ENCODE results near the gene NYAP2. TPM values are rescaled to one million over a fixed set of nuclear protein-coding genes. Genes with fewer than 3 reads are reported as not detected.

Gene NYAP2
- total and polyA plus RNA-seq, 7 donors = 0.03 to 0.36 TPM; not detected in 5

DNA sequence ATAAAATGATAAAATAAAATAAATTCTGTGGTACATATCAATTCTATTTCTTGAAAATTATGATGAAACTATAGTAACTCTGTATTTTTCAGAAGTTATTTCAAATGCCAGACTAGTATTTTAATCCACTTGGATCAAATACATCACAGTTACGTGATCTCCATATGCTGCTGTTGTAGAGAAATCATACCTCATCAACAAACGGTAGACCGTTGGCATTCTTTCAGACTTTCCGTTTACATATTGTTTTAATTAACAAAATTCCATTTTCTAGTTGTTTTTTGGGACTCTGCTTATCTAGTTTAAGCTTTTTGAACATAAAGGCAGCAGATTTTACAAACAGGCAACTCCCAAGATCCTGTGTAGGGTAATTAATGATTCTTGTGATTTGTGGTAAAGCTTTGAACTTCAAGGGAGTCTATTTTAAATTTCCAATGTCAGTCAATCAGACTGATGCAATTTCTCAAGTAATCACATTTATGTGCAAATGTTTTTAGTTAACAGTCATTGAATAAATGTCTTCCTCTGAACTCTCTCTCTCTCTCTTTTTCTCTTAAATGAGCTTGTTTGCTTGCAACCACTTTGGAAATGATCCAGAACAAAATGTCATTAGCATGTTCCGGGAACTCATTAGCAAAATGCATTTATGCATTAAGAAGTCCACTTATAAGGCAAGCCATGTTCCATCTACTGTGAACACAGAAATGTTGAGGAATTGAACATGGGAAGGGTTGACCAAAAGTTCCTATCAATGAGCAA lies 31.8 kb downstream of the NYAP2 start:
- TF ChIP-seq, protein P1, sequence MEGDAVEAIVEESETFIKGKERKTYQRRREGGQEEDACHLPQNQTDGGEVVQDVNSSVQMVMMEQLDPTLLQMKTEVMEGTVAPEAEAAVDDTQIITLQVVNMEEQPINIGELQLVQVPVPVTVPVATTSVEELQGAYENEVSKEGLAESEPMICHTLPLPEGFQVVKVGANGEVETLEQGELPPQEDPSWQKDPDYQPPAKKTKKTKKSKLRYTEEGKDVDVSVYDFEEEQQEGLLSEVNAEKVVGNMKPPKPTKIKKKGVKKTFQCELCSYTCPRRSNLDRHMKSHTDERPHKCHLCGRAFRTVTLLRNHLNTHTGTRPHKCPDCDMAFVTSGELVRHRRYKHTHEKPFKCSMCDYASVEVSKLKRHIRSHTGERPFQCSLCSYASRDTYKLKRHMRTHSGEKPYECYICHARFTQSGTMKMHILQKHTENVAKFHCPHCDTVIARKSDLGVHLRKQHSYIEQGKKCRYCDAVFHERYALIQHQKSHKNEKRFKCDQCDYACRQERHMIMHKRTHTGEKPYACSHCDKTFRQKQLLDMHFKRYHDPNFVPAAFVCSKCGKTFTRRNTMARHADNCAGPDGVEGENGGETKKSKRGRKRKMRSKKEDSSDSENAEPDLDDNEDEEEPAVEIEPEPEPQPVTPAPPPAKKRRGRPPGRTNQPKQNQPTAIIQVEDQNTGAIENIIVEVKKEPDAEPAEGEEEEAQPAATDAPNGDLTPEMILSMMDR (IDR thresholded peaks at IDR 0.05) = no peak
- TF ChIP-seq EP300 (IDR thresholded peaks at IDR 0.05) = no peak
- no peak for TF ChIP-seq POLR2AphosphoS5 (IDR thresholded peaks at IDR 0.05)
- no peak for TF ChIP-seq POLR2A (IDR thresholded peaks at IDR 0.05)
- Histone ChIP-seq H3K27me3 (no peaks in the 10 kb centered on the region), H3K36me3 (no peaks in the 10 kb centered on the region), H3K4me1 (no peaks in the 10 kb centered on the region), H3K9me3 (no peaks in the 10 kb centered on the region), H3K4me3 (no peak overlapping the region), H3K27ac (no peak overlapping the region)
- intact Hi-C loops (cut with DNase I) = no loop called here
- DNase-seq = no peak
- whole genome bisulfite sequencing, 2 donors = 75 to 79% methylated on average over 5 of the region's 5 CpGs

GRCh38 chr2:225434014-225434413 lies 34.5 kb downstream of the NYAP2 start:
- no peak for DNase-seq
- no peaks in the 10 kb centered on the region for H3K27me3 ChIP-seq
- no peaks in the 10 kb centered on the region for H3K36me3 ChIP-seq
- H3K4me3 ChIP-seq = no peak overlapping the region
- intact Hi-C loops (cut with DNase I) = no loop called here
- H3K9me3 ChIP-seq = no peaks in the 10 kb centered on the region
- no peak for TF ChIP-seq POLR2A (IDR thresholded peaks at IDR 0.05)
- TF ChIP-seq EP300 (IDR thresholded peaks at IDR 0.05) = no peak
- TF ChIP-seq, protein P1 (IDR thresholded peaks at IDR 0.05) = no peak
- TF ChIP-seq POLR2AphosphoS5 (IDR thresholded peaks at IDR 0.05) = no peak
- no peak overlapping the region for H3K27ac ChIP-seq
- no peaks in the 10 kb centered on the region for H3K4me1 ChIP-seq
- 50 to 70% methylated on average over 4 of the region's 4 CpGs for WGBS, 2 donors

DNA sequence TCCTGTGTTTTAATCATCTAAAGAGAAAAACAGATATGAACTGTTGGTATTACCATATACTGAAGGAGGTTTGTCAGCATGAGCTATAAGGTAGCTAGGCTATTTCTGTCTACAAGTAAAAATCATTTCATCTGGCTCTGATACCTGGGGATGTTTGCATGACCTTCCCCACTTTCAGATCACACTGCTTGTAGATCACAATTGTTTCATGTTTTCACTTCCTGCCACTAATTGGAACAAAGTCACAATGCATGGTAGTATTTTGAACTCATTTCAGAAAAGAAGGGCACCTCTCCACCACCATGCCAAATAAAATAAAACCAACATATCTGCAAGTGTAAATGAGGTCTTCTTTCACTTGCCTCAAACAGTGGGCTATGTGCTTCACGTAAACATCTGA lies 37.8 kb downstream of the NYAP2 start:
- Histone ChIP-seq H3K27ac (no peak overlapping the region), H3K36me3 (no peaks in the 10 kb centered on the region), H3K27me3 (no peaks in the 10 kb centered on the region), H3K4me3 (no peak overlapping the region), H3K9me3 (no peaks in the 10 kb centered on the region), H3K4me1 (no peaks in the 10 kb centered on the region)
- no peak for DNase-seq
- intact Hi-C loops (cut with DNase I) = no loop called here
- 86 to 94% methylated on average over 1 of the region's 1 CpG for WGBS, 2 donors
- TF ChIP-seq POLR2AphosphoS5 (IDR thresholded peaks at IDR 0.05) = no peak
- no peak for TF ChIP-seq POLR2A (IDR thresholded peaks at IDR 0.05)

DNA sequence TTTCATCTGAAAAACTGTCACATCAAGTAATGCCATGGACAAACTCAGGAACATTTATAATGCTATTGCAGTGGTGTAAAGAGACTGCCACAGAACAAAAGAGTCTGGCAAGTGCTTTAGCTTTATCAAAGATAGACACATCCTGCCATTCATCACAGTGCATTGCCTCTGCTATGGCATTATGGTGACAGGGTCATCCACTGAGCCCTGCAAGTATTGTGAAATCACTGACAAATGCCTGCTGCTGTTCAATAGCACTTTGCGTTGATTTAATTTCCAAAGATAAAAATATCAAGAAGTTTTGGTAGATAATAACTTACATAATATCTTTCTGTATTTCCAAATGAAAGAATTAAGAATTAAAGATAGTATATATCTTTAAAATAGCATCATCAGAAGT lies 38.7 kb downstream of the NYAP2 start:
- H3K4me1 ChIP-seq = no peaks in the 10 kb centered on the region
- no peaks in the 10 kb centered on the region for H3K9me3 ChIP-seq
- intact Hi-C loops (cut with DNase I) = no loop called here
- no peak for TF ChIP-seq POLR2AphosphoS5 (IDR thresholded peaks at IDR 0.05)
- TF ChIP-seq POLR2A (IDR thresholded peaks at IDR 0.05) = no peak
- TF ChIP-seq, protein P1 (IDR thresholded peaks at IDR 0.05) = no peak
- no peak for TF ChIP-seq EP300 (IDR thresholded peaks at IDR 0.05)
- no peak overlapping the region for H3K27ac ChIP-seq
- H3K36me3 ChIP-seq = no peaks in the 10 kb centered on the region
- 77 to 92% methylated on average over 1 of the region's 1 CpG for WGBS, 2 donors
- DNase-seq = no peak
- no peaks in the 10 kb centered on the region for H3K27me3 ChIP-seq
- H3K4me3 ChIP-seq = no peak overlapping the region

- WGBS, 2 donors = 90 to 91% methylated on average over 6 of the region's 6 CpGs
Measured at GRCh38 chr2:225452677-225453076, 53.2 kb downstream of the NYAP2 start.

More at GRCh38 chr2:225452677-225453076, 53.2 kb downstream of the NYAP2 start:
- Histone ChIP-seq H3K27me3 (no peaks in the 10 kb centered on the region), H3K27ac (no peak overlapping the region), H3K4me1 (no peaks in the 10 kb centered on the region), H3K4me3 (no peak overlapping the region), H3K9me3 (no peaks in the 10 kb centered on the region), H3K36me3 (no peaks in the 10 kb centered on the region)
- intact Hi-C loops (cut with DNase I) = no loop called here
- no peak for DNase-seq
- TF ChIP-seq POLR2AphosphoS5 (IDR thresholded peaks at IDR 0.05) (no peak), POLR2A (IDR thresholded peaks at IDR 0.05) (no peak), EP300 (IDR thresholded peaks at IDR 0.05) (no peak)
- TF ChIP-seq, protein P1 (IDR thresholded peaks at IDR 0.05) = no peak
